Naive thymus-derived CD4-positive, alpha-beta T cell (primary cell): ENCODE data around the gene GTF2A1. TPM values are rescaled to one million over a fixed set of nuclear protein-coding genes. Genes with fewer than 3 reads are reported as not detected.
A peak's percentile ranks its signal among the peaks of the same experiment; 100 is the strongest.

Source experiments
- ATAC-seq: fragments of 150-1000 bp; cut with Tn5 transposase; 2 replicates; pipeline ENCODE4 v1.10.0; 2021; ENCODE audit warnings: mild to moderate bottlenecking, moderate library complexity
- CTCF ChIA-PET: fragments of 350-600 bp; sonication (Branson Sonifier 250); formaldehyde crosslinking; loops from one replicate; lab custom pipeline; 2021; ENCODE audit warnings: antibody characterized with exemption; lab: Charles Lee
- POLR2A ChIA-PET: fragments of 350-600 bp; sonication (Branson Sonifier 250); formaldehyde crosslinking; loops from one replicate; lab custom pipeline; 2021; ENCODE audit warnings: antibody characterized with exemption, inconsistent platforms; lab: Charles Lee
- DNase-seq, 9 donors: peaks; one replicate each; pipeline versions ENCODE4 v3.0.0 to v3.0.0-alpha.2; 2020 to 2022; ENCODE audit warnings: mixed read lengths in 1 of 9
- H3K27ac ChIP-seq: one replicate; pipeline ENCODE4 v1.7.0; 2013; ENCODE audit warnings: mild to moderate bottlenecking, low read depth, low read length, moderate library complexity
- H3K27me3 ChIP-seq, 2 donors: one replicate each; pipeline ENCODE4 v1.7.0; 2013; ENCODE audit warnings: low read length in 2 of 2, mild to moderate bottlenecking in 2 of 2, moderate library complexity in 2 of 2; ENCODE audit not compliant: control insufficient read depth in 2 of 2, insufficient read depth in 2 of 2
- H3K36me3 ChIP-seq, 3 experiments: 1 replicate in 2 of 3; 2 replicates in 1 of 3; pipeline ENCODE4 v1.7.0; 2013; ENCODE audit warnings: low read length in 3 of 3, mild to moderate bottlenecking in 3 of 3, moderate library complexity in 1 of 3; ENCODE audit not compliant: insufficient read depth in 3 of 3, control insufficient read depth in 2 of 3
- H3K4me1 ChIP-seq, 2 donors: one replicate each; pipeline ENCODE4 v1.7.0; 2013; ENCODE audit warnings: low read length in 2 of 2, mild to moderate bottlenecking in 2 of 2, moderate library complexity in 1 of 2; ENCODE audit not compliant: control insufficient read depth in 2 of 2, insufficient read depth in 2 of 2
- H3K4me3 ChIP-seq: 2 replicates; pipeline ENCODE4 v1.7.0; 2013; ENCODE audit warnings: mild to moderate bottlenecking, low read length
- H3K9me3 ChIP-seq, 3 experiments: 1 replicate in 2 of 3; 2 replicates in 1 of 3; pipeline ENCODE4 v1.7.0; 2013; ENCODE audit warnings: low read length in 3 of 3; ENCODE audit not compliant: control insufficient read depth in 2 of 3
- H3K27ac Mint-ChIP-seq, 9 donors: one replicate each; pipeline ENCODE4 v1.8.0; 2020 to 2022; ENCODE audit warnings: mixed read lengths in 9 of 9, mild to moderate bottlenecking in 8 of 9, moderate library complexity in 5 of 9, inconsistent platforms in 2 of 9
- H3K27me3 Mint-ChIP-seq, 5 donors: one replicate each; pipeline ENCODE4 v1.8.0; 2021 to 2022; ENCODE audit warnings: mixed read lengths in 5 of 5, mild to moderate bottlenecking in 1 of 5
- H3K36me3 Mint-ChIP-seq, 5 donors: one replicate each; pipeline ENCODE4 v1.8.0; 2020 to 2022; ENCODE audit warnings: mixed read lengths in 5 of 5, mild to moderate bottlenecking in 3 of 5, inconsistent platforms in 1 of 5
- H3K4me1 Mint-ChIP-seq, 7 donors: one replicate each; pipeline ENCODE4 v1.8.0; 2020 to 2022; ENCODE audit warnings: mixed read lengths in 7 of 7, mild to moderate bottlenecking in 3 of 7, inconsistent platforms in 1 of 7
- H3K4me3 Mint-ChIP-seq, 10 donors: one replicate each; pipeline ENCODE4 v1.8.0; 2020 to 2022; ENCODE audit warnings: mild to moderate bottlenecking in 10 of 10, mixed read lengths in 10 of 10, moderate library complexity in 6 of 10, inconsistent platforms in 2 of 10
- H3K9me3 Mint-ChIP-seq, 11 donors: one replicate each; pipeline ENCODE4 v1.8.0; 2020 to 2022; ENCODE audit warnings: mixed read lengths in 11 of 11, mild to moderate bottlenecking in 4 of 11, inconsistent platforms in 1 of 11, moderate library complexity in 1 of 11
- intact Hi-C, 2 donors: fragments of 100-400 bp; cut with micrococcal nuclease; formaldehyde crosslinking; loops; one replicate each; pipeline ENCODE4 v1.15.1; 2023
- polyA plus RNA-seq, 2 donors: library from polyadenylated mRNA; unstranded; fragments of 300-500 nt; fragmentation: Illumina TruSeq; gene quantifications; one replicate each; pipeline ENCODE4 v1.2.3, GENCODE V29; 2021
- total RNA-seq, 6 experiments: library from RNA in 5 of 6; stranded (reverse) in 5 of 6; gene quantifications; 1 replicate in 5 of 6; 2 replicates in 1 of 6; pipeline ENCODE4 v1.2.3 and lab custom pipeline; 2021 to 2026

Gene GTF2A1
- total and polyA plus RNA-seq, 7 experiments from 2014 or later, result 8.4 to 39.2 (median 26.9) TPM

DNA sequence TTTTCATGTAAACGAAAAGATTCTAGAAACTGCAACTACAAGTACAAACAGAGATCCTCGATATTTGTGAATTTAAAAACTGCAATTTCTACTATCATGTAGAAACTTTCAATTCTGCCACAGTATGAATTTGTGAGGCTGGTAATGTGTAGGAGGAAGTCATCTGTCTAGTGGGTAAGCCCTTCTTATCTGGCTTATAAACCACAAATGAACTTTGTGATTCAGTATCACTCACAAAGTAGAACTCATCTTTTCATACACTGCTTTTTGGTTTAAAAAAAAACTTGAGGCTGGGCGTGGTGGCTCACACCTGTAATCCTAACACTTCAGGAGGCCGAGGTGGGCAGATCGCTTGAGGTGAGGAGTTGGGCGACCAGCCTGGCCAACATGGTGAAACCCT, 20.7 kb downstream of the GTF2A1 start:
- DNase-seq, result no peak

DNA sequence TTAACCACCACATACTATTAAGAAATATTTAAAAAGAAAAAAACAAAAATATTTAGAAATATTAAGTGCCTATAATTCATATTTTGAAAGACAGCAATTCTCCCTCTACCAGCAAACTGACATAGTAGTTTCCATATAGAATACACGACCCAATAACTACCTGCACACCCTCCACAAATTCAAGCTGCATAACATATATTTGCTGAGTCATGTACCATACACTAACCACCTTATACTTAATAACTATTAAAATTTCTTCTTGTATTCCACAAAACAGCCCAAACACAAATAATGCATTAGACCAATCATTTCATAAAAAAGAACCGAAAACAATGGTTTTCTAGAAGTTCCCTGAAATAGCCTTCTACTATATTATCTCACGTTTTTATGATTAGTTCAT, 21.7 kb downstream of the GTF2A1 start:
- Histone ChIP-seq H3K27ac (no peak overlapping the region), H3K4me1 (peaks cover 4 to 8% of the 10 kb centered on the region in 2 donors), H3K36me3 (peaks cover 20 to 39% (median 22%) of the 10 kb centered on the region in 3 experiments), H3K27me3 (no peaks in the 10 kb centered on the region), H3K4me3 (no peak overlapping the region), H3K9me3 (no peaks in the 10 kb centered on the region)
- peaks cover 3 to 55% (median 27%) of the 10 kb centered on the region in 5 donors for H3K36me3 Mint-ChIP-seq
- no peak overlapping the region for H3K4me3 Mint-ChIP-seq
- H3K9me3 Mint-ChIP-seq, result no peaks in the 10 kb centered on the region
- H3K27ac Mint-ChIP-seq, result no peak overlapping the region
- DNase-seq (no peak), ATAC-seq (no peak)
- peaks cover 14 to 53% (median 26%) of the 10 kb centered on the region in 7 donors for H3K4me1 Mint-ChIP-seq
- H3K27me3 Mint-ChIP-seq, result no peaks in the 10 kb centered on the region
- intact Hi-C loops, result loop anchor here in 1 of 2 donors (2.0 kb wide), 1 partner anchor 20 kb away; no protein-coding TSS in a partner anchor
- ChIA-PET CTCF (interaction anchor here (0.8 kb wide), 1 partner anchor 26 kb away, joined by 3 read pairs; no protein-coding TSS in a partner anchor), POLR2A (interaction anchor here (0.6 to 1.3 kb wide), 3 partner anchors 20 to 52 kb away, joined by 3 to 4 read pairs (median 3); partner anchors contain the start of gene GTF2A1)

More for the DNA sequence above, 20.7 kb downstream of the GTF2A1 start:
- H3K4me1 Mint-ChIP-seq, result peaks cover 10 to 54% (median 23%) of the 10 kb centered on the region in 7 donors
- POLR2A ChIA-PET, result interaction anchor here (1.0 kb wide), 1 partner anchor 15 kb away, joined by 9 read pairs; no protein-coding TSS in a partner anchor
- peak overlapping the region in 7 of 10 donors; percentile 12 to 48 (median 24) for H3K4me3 Mint-ChIP-seq
- intact Hi-C loops, result no loop called here
- Histone ChIP-seq H3K4me1 (peaks cover 4 to 5% of the 10 kb centered on the region in 2 donors), H3K27ac (no peak overlapping the region), H3K9me3 (no peaks in the 10 kb centered on the region), H3K36me3 (peaks cover 20 to 38% (median 22%) of the 10 kb centered on the region in 3 experiments), H3K4me3 (no peak overlapping the region), H3K27me3 (no peaks in the 10 kb centered on the region)
- no peaks in the 10 kb centered on the region for H3K9me3 Mint-ChIP-seq
- CTCF ChIA-PET, result no interaction called here
- H3K27ac Mint-ChIP-seq, result peak overlapping the region in 8 of 9 donors; percentile 32 to 78 (median 50)
- ATAC-seq, result peak; percentile 71
- no peaks in the 10 kb centered on the region for H3K27me3 Mint-ChIP-seq
- peaks cover 3 to 52% (median 20%) of the 10 kb centered on the region in 5 donors for H3K36me3 Mint-ChIP-seq

DNA sequence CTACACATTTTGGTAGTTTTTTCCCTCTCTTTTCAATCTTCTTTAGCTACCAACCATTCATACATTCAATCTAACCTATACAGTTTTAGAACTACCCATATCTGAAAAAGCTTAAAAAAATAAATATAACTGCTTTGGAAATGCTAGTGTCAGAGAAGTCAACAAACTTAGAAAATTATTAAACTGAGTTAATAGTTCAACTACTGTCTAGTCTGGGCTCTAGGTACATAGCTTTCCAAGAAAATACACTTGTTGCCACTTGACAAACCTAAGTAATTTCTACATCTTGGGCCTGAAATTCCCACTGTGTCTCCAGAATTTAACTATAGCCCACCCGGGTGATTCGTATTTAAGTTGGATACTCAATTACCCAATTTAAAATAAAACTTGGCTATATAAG, 22.1 kb downstream of the GTF2A1 start:
- no peak overlapping the region for H3K4me3 ChIP-seq
- POLR2A ChIA-PET, result interaction anchor here (0.6 to 1.3 kb wide), 3 partner anchors 21 to 27 kb away, joined by 3 to 4 read pairs (median 3); partner anchors contain the start of gene GTF2A1

DNA sequence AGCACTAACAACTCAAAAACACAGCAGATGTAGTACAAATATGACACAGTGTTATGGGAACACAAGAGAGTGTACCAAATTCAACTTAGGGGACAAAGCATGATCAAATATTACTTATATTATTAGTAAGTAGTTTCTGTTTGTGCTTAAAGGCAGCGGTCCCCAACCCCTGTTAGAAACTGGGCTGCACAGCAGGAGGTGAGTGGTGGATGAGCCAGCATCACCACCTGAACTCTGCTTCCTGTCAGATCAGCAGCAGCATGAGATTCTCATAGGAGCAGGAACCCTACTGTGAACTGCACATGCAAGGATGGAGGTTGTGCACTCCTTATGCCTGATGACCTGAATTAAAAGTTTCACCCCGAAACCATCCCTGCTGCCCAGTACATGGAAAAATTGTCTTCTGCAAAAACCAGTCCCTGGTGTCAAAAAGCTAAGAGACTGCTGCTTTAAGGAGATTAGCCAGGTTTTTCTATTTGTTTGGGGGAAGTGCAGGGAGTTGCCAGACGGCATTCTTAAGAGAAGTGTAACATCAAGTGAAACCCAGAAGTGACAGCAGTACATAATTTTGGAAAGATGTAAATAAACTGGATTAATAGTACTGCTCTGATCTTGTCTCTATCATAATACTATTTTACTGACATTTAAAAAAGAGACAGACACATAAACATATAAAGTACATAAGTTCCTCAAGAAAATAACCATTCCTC, 26.7 kb downstream of the GTF2A1 start:
- Mint-ChIP-seq H3K4me1 (peaks cover 24 to 71% (median 41%) of the 10 kb centered on the region in 7 donors), H3K9me3 (no peaks in the 10 kb centered on the region), H3K36me3 (peaks cover 10 to 57% (median 31%) of the 10 kb centered on the region in 5 donors), H3K27me3 (no peaks in the 10 kb centered on the region), H3K4me3 (peak overlapping the region in 1 of 10 donors; percentile 29), H3K27ac (peak overlapping the region in 6 of 9 donors; percentile 15 to 83 (median 52))
- Histone ChIP-seq H3K9me3 (no peaks in the 10 kb centered on the region), H3K4me1 (peaks cover 16 to 17% of the 10 kb centered on the region in 2 donors), H3K36me3 (peaks cover 11 to 21% (median 17%) of the 10 kb centered on the region in 3 experiments), H3K4me3 (no peak overlapping the region), H3K27me3 (no peaks in the 10 kb centered on the region), H3K27ac (no peak overlapping the region)
- DNase-seq, result no peak
- ChIA-PET POLR2A (interaction anchor here (0.9 to 1.0 kb wide), 2 partner anchors 25 to 27 kb away, joined by 3 read pairs; no protein-coding TSS in a partner anchor), CTCF (no interaction called here)
- ATAC-seq, result no peak
- intact Hi-C loops, result loop anchor here in 1 of 2 donors (2.0 kb wide), 1 partner anchor 23 kb away; no protein-coding TSS in a partner anchor

More for the DNA sequence above, 22.1 kb downstream of the GTF2A1 start:
- Mint-ChIP-seq H3K27ac (no peak overlapping the region), H3K9me3 (no peaks in the 10 kb centered on the region), H3K36me3 (peaks cover 3 to 56% (median 25%) of the 10 kb centered on the region in 5 donors), H3K4me1 (peaks cover 14 to 53% (median 26%) of the 10 kb centered on the region in 7 donors), H3K4me3 (no peak overlapping the region), H3K27me3 (no peaks in the 10 kb centered on the region)
- ATAC-seq (no peak), DNase-seq (no peak)
- Histone ChIP-seq H3K4me1 (peaks cover 4 to 11% of the 10 kb centered on the region in 2 donors), H3K9me3 (no peaks in the 10 kb centered on the region), H3K27ac (no peak overlapping the region), H3K36me3 (peaks cover 20 to 35% (median 22%) of the 10 kb centered on the region in 3 experiments), H3K27me3 (no peaks in the 10 kb centered on the region)
- CTCF ChIA-PET, result interaction anchor here (0.8 kb wide), 1 partner anchor 26 kb away, joined by 3 read pairs; no protein-coding TSS in a partner anchor
- intact Hi-C loops, result loop anchor here in 1 of 2 donors (2.0 kb wide), 1 partner anchor 20 kb away; no protein-coding TSS in a partner anchor

DNA sequence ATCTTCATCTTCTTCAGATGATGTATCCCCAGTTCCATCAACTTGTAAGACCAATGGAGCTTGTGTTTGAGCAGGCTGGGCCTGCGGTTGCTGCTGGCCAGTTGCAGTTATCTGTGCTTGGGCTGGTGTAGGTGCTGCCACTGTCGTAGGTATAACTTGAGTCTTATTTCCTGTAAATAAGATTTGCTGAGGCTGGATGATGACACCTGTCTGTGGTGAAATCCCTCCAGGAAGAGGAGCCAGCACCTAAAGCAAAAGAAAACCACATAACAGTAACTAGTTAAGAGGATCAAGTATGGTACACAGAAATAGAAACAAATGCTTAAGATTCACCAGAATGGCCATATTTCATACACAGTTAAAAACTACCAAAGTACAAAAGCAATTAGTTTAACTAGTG, 28.2 kb downstream of the GTF2A1 start:
- Mint-ChIP-seq H3K9me3 (no peaks in the 10 kb centered on the region), H3K4me3 (peak overlapping the region in 7 of 10 donors; percentile 32 to 79 (median 62)), H3K36me3 (peaks cover 10 to 59% (median 38%) of the 10 kb centered on the region in 5 donors), H3K4me1 (peaks cover 26 to 69% (median 50%) of the 10 kb centered on the region in 7 donors), H3K27ac (peak overlapping the region; percentile 80 to 95 (median 90)), H3K27me3 (no peaks in the 10 kb centered on the region)
- Histone ChIP-seq H3K4me3 (no peak overlapping the region), H3K36me3 (peaks cover 10 to 28% (median 13%) of the 10 kb centered on the region in 3 experiments), H3K9me3 (no peaks in the 10 kb centered on the region), H3K27me3 (no peaks in the 10 kb centered on the region), H3K27ac (peak overlapping the region; percentile 25), H3K4me1 (peaks cover 16 to 17% of the 10 kb centered on the region in 2 donors)
- ChIA-PET POLR2A (interaction anchor here (0.8 kb wide), 1 partner anchor 27 kb away, joined by 3 read pairs; no protein-coding TSS in a partner anchor), CTCF (no interaction called here)
- intact Hi-C loops, result loop anchor here in 1 of 2 donors (2.0 kb wide), 1 partner anchor 22 kb away; no protein-coding TSS in a partner anchor
- ATAC-seq (peak; percentile 67), DNase-seq (peak in 6 of 9 donors; percentile 13 to 37 (median 26))

DNA sequence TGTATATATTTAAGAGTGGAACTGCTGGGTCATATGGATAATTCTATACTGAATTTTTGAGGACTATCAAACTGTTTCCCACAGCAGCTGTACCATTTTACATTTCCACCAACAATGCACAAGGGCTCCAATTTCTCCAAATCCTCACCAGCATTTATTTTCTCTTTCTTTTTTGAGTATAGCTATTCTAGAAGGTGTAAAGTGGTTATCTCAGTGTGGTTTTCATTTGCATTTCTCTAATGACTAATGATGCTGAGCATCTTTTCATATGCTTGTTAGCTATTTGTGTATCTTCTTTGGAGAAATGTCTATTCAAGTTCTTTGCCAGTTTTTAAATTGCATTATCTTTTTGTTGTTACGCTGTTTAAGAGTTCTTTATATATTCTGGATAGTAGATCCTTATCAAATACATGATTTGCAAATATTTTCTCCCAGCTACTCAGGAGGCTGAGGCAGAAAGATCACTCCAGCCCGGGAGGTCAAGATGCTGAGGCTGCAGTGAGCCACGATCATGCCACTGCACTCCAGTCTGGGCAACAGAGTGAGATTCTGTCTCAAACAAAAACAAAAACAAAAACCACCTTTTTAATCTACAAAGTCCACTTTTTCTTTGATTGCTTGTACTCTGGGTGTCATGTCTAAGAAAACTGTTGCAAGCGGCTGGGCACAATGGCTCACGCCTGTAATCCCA, 32.8 kb downstream of the GTF2A1 start:
- ATAC-seq (no peak), DNase-seq (no peak)
- Mint-ChIP-seq H3K4me3 (peak overlapping the region in 1 of 10 donors; percentile 29), H3K4me1 (peaks cover 23 to 57% (median 41%) of the 10 kb centered on the region in 7 donors), H3K36me3 (peaks cover 15 to 38% (median 33%) of the 10 kb centered on the region in 5 donors), H3K27me3 (no peaks in the 10 kb centered on the region), H3K27ac (peak overlapping the region in 5 of 9 donors; percentile 17 to 66 (median 57)), H3K9me3 (no peaks in the 10 kb centered on the region)
- Histone ChIP-seq H3K36me3 (peaks cover 0 to 32% (median 8%) of the 10 kb centered on the region in 3 experiments), H3K4me1 (peaks cover 8 to 14% of the 10 kb centered on the region in 2 donors), H3K27ac (no peak overlapping the region), H3K4me3 (no peak overlapping the region), H3K27me3 (no peaks in the 10 kb centered on the region), H3K9me3 (no peaks in the 10 kb centered on the region)
- intact Hi-C loops, result no loop called here
- POLR2A ChIA-PET, result interaction anchor here (0.6 to 0.8 kb wide), 2 partner anchors 17 to 33 kb away, joined by 3 read pairs; partner anchors contain the start of gene GTF2A1
- CTCF ChIA-PET, result interaction anchor here (1.2 kb wide), 1 partner anchor 18 kb away, joined by 3 read pairs; no protein-coding TSS in a partner anchor
